GM19468 (cell line): ENCODE results near the gene TEKT5.

Source experiments
- ATAC-seq: cut with Tn5 transposase; IDR thresholded peaks from one replicate; pipeline ENCODE4 v1.9.1; 2021; ENCODE audit warnings: mild to moderate bottlenecking, moderate library complexity, moderate number of reproducible peaks; ENCODE audit not compliant: unreplicated experiment; ENCODE audit errors: extremely low read depth

The TEKT5 gene

GRCh38 chr16:10616419-10616755, 78.3 kb downstream of the TEKT5 start:
- ATAC-seq: no peak

GRCh38 chr16:10614685-10615084, 80.0 kb downstream of the TEKT5 start:
- ATAC-seq: no peak

- no peak for ATAC-seq
Observed at GRCh38 chr16:10613785-10614485, 80.8 kb downstream of the TEKT5 start.

GRCh38 chr16:10612649-10613179, 82.0 kb downstream of the TEKT5 start:
- ATAC-seq: no peak

- ATAC-seq: no peak
Observed at GRCh38 chr16:10611825-10612342, 82.8 kb downstream of the TEKT5 start.

GRCh38 chr16:10610499-10611184, 84.1 kb downstream of the TEKT5 start:
- no peak for ATAC-seq

- no peak for ATAC-seq
Observed at GRCh38 chr16:10609402-10609774, 85.3 kb downstream of the TEKT5 start.

GRCh38 chr16:10608687-10609401, 85.9 kb downstream of the TEKT5 start:
- no peak for ATAC-seq

GRCh38 chr16:10607157-10607556, 87.6 kb downstream of the TEKT5 start:
- no peak for ATAC-seq

GRCh38 chr16:10606607-10607006, 88.1 kb downstream of the TEKT5 start:
- ATAC-seq: no peak

- ATAC-seq: no peak
Observed at GRCh38 chr16:10605636-10606035, 89.1 kb downstream of the TEKT5 start.

GRCh38 chr16:10601444-10602408, 93.0 kb downstream of the TEKT5 start:
- no peak for ATAC-seq

GRCh38 chr16:10600782-10601443, 93.8 kb downstream of the TEKT5 start:
- ATAC-seq: no peak

GRCh38 chr16:10599626-10600025, 95.1 kb downstream of the TEKT5 start:
- ATAC-seq: no peak

- ATAC-seq: no peak
Observed at GRCh38 chr16:10598157-10598556, 96.6 kb downstream of the TEKT5 start.

GRCh38 chr16:10597187-10597601, 97.5 kb downstream of the TEKT5 start:
- no peak for ATAC-seq

GRCh38 chr16:10594312-10594950, 100.3 kb downstream of the TEKT5 start:
- ATAC-seq: no peak

- no peak for ATAC-seq
Observed at GRCh38 chr16:10592611-10593010, 102.1 kb downstream of the TEKT5 start.

GRCh38 chr16:10590342-10590741, 104.4 kb downstream of the TEKT5 start:
- no peak for ATAC-seq
